ENCODE results near the gene LRRC46.

DNA sequence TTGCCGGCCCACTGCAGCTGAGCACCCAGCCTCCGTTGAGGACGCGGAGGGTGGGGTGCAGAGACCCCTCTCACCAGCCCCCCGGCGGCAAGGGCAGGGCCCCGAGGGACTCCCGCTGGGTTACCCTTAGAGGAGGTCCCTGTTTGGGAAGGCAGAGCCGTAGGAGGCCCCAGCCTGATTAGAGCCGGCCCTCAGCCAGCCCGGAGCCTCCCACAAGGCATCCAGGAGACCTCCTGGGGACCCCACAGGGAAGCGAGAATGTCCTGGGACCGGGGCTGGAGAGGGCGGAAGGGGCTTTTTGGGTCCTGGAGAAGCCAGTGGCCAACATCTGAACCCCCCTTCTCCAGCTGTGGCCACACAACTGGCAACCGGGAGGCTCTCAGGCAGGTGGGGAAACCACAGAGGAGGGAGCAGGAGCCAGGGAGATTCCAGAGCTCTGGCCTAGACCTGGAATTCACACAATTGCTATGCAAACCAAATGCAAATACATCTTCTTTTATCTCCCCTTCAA, 41.2 kb downstream of the LRRC46 start:
- TF ChIP-seq FOXP2 (optimal IDR thresholded peaks at IDR 0.05; ENCODE audit: control extremely low read depth, extremely low read length, insufficient read depth) = no peak
- TF ChIP-seq EZH2 (IDR thresholded peaks at IDR 0.05) = no peak
- no peak for TF ChIP-seq POLR2AphosphoS5 (IDR thresholded peaks at IDR 0.05; ENCODE audit: borderline replicate concordance, low read depth, low read length)
